GM18951 (cell line): ENCODE measurements around the gene CDH13.

Experiments
- POLR2A ChIP-seq: IDR thresholded peaks from 4 replicates; pipeline ENCODE4 v1.6.1; 2011; ENCODE audit warnings: mild to moderate bottlenecking; ENCODE audit not compliant: insufficient read length, insufficient read depth; ENCODE audit errors: extremely low read depth
- in situ Hi-C: fragments of 300-500 bp; cut with MboI; formaldehyde crosslinking; loops from one replicate; pipeline ENCODE4 v1.12.0; 2022; ENCODE audit warnings: low sequenced_read_pairs, mixed read lengths, inconsistent platforms; ENCODE audit not compliant: unreplicated experiment

CDH13 gene

GRCh38 chr16:83438326-83438725 lies 811.6 kb downstream of the CDH13 start:
- no peak for TF ChIP-seq POLR2A
- in situ Hi-C loops, result no loop called here

DNA sequence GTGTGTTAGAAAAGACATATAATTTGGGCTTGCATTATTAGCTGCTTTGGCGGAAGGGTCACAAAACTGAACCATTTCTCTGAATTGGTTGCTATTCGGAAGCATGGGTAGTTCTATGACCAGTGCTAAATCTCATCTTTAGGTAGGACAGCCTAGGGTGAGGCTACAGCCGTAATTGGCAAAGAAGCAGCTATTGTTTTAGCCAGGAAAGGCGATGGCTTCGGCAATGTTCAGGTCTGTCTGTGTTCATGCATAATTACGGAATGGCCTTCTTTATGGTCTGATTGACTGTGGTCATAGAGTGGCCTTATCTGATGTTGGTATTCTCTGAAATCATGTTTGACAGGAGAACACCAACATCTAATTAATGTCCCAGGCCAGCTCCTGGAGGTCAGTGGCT lies 812.6 kb downstream of the CDH13 start:
- in situ Hi-C loops, result no loop called here
- TF ChIP-seq POLR2A, result no peak

- no peak for TF ChIP-seq POLR2A
- in situ Hi-C loops, result no loop called here
These were observed 814.7 kb downstream of the CDH13 start for GRCh38 chr16:83441517-83441916.

DNA sequence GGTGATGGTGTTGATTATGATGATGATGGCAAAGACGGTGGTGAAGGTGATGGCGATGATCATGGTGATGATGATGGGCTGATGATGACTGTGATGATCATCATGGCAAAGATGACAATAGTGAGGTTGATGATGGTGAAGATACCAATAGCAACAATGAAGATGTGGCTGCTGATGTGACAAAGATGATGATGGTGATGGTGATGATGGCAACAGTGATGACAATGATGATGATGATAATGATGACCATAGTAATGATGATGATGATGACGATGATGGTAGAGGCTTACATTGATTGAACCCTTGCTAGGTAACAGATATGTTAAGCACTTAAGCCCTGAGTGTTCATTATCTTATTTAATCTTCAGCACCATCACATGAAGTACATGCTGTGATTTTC lies 817.2 kb downstream of the CDH13 start:
- no peak for TF ChIP-seq POLR2A
- in situ Hi-C loops, result no loop called here

GRCh38 chr16:83447560-83447959 lies 820.8 kb downstream of the CDH13 start:
- in situ Hi-C loops, result no loop called here

GRCh38 chr16:83449861-83450260 lies 823.1 kb downstream of the CDH13 start:
- no peak for TF ChIP-seq POLR2A
- in situ Hi-C loops, result no loop called here

More at GRCh38 chr16:83447560-83447959, 820.8 kb downstream of the CDH13 start:
- TF ChIP-seq POLR2A, result no peak

- in situ Hi-C loops, result no loop called here
These were observed 827.2 kb downstream of the CDH13 start for GRCh38 chr16:83453977-83454376.

DNA sequence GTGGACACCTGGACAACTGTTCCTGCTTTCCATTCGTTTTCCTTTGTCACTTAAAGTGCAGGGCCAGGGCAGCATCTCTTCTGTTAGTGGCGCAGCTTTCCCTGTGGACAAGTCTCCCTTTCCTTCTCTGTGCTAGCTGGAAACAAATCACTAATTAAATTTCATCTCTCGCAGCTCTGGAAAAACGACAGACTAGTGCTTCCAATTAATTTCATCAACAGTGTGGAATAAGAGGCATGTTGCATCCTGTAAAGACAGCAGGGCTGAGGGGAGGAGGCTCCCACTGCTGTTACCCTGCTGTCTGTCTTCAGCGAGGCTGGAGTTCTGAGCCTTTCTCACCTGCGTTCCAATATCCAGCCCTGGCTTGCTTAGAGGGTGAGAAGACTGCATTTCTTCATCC lies 828.9 kb downstream of the CDH13 start:
- TF ChIP-seq POLR2A, result no peak
- in situ Hi-C loops, result no loop called here

More at GRCh38 chr16:83453977-83454376, 827.2 kb downstream of the CDH13 start:
- no peak for TF ChIP-seq POLR2A

DNA sequence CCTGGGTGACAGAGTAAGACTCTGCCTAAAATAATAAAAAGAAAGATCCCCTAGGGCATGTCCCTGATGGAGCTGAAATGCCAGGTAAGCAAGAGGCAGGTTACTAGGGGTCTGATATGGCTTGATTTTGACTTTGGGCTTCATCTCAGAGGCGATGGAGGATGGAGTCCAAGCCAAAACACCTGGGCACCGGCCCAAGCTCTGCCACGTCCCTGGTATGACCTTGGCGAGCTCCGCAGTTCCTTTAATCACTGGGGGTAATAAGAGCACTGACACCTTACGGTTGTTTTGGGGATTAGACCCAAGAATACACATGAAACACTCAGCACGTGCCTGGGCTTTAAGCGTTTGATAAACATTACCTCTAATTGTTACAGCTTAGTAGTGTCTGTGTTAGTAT lies 830.2 kb downstream of the CDH13 start:
- TF ChIP-seq POLR2A, result no peak
- in situ Hi-C loops, result no loop called here

GRCh38 chr16:83458612-83459011 lies 831.8 kb downstream of the CDH13 start:
- in situ Hi-C loops, result no loop called here
- no peak for TF ChIP-seq POLR2A

DNA sequence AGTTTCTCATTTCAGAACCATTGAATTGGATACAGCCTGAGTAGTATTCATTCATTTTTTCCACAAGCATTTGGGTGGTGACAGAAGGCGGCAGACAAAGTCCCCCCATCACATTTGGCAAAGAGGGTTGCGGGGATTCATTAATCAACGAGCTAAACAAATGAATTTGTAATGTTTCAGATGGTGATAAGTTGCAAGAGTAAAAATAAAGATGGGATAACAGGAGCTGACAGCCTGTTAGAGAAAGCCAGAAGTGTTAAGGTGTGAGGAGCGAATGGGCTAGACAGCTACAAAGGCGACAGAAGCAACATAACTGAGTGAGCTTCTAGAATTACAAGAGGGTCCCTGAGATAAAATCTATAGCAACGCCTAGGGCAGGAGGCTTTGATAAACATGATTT lies 838.2 kb downstream of the CDH13 start:
- no peak for TF ChIP-seq POLR2A
- in situ Hi-C loops, result no loop called here

- TF ChIP-seq POLR2A, result no peak
- in situ Hi-C loops, result no loop called here
These were observed 843.6 kb downstream of the CDH13 start for GRCh38 chr16:83470416-83470815.

GRCh38 chr16:83472776-83473501 lies 846.2 kb downstream of the CDH13 start:
- in situ Hi-C loops, result no loop called here
- no peak for TF ChIP-seq POLR2A

- TF ChIP-seq POLR2A, result no peak
- in situ Hi-C loops, result no loop called here
These were observed 847.3 kb downstream of the CDH13 start for GRCh38 chr16:83473926-83474650.
